ENCODE measurements around the gene ZC2HC1C.

The ZC2HC1C gene

GRCh38 chr14:75046275-75046674, 23.2 kb upstream of the ZC2HC1C start:
- H3K9me3 ChIP-seq (ENCODE audit: control extremely low read depth in 1 of 5, control insufficient read depth in 4 of 5, insufficient read depth in 2 of 5, low read depth in 1 of 5, low read length in 4 of 5) = no peaks in the 10 kb centered on the region
- H3K4me3 ChIP-seq (ENCODE audit: control insufficient read depth in 1 of 7, extremely low read depth in 1 of 7, insufficient read depth in 4 of 7, low read depth in 2 of 7, low read length in 6 of 7) = no peak overlapping the region
- peaks cover 4 to 14% (median 12%) of the 10 kb centered on the region in 4 experiments for H3K36me3 ChIP-seq (ENCODE audit: control insufficient read depth in 4 of 4, insufficient read depth in 4 of 4, low read length in 3 of 4)
- 90% methylated on average over 4 of the region's 5 CpGs for WGBS (ENCODE audit: insufficient coverage)
- POLR2A ChIA-PET = no interaction called here
- DNase-seq = no peak
- CTCF ChIA-PET = interaction anchor here (1.0 to 1.7 kb wide), 2 partner anchors 16 to 43 kb away, joined by 3 to 4 read pairs; partner anchors contain the start of gene EIF2B2
- H3K27ac ChIP-seq (ENCODE audit: insufficient read depth in 1 of 2, low read depth in 1 of 2, low read length in 2 of 2, poor library complexity in 1 of 2, severe bottlenecking in 2 of 2) = no peak overlapping the region
- no peaks in the 10 kb centered on the region for H3K27me3 ChIP-seq (replicated peaks in 2 of 5; ENCODE audit: control insufficient read depth in 4 of 5, insufficient read depth in 5 of 5, low read length in 4 of 5)
- peaks cover 6 to 36% (median 16%) of the 10 kb centered on the region in 4 experiments for H3K4me1 ChIP-seq (ENCODE audit: control extremely low read depth in 1 of 4, control insufficient read depth in 4 of 4, insufficient read depth in 4 of 4, low read length in 3 of 4)

GRCh38 chr14:75046899-75047298, 22.5 kb upstream of the ZC2HC1C start:
- POLR2A ChIA-PET = no interaction called here

GRCh38 chr14:75047506-75047905, 21.9 kb upstream of the ZC2HC1C start:
- Histone ChIP-seq H3K4me3 (ENCODE audit: control insufficient read depth in 1 of 7, extremely low read depth in 1 of 7, insufficient read depth in 4 of 7, low read depth in 2 of 7, low read length in 6 of 7) (no peak overlapping the region), H3K9me3 (ENCODE audit: control extremely low read depth in 1 of 5, control insufficient read depth in 4 of 5, insufficient read depth in 2 of 5, low read depth in 1 of 5, low read length in 4 of 5) (no peaks in the 10 kb centered on the region), H3K36me3 (ENCODE audit: control insufficient read depth in 4 of 4, insufficient read depth in 4 of 4, low read length in 3 of 4) (peaks cover 0 to 10% (median 2%) of the 10 kb centered on the region in 4 experiments), H3K27me3 (replicated peaks in 2 of 5; ENCODE audit: control insufficient read depth in 4 of 5, insufficient read depth in 5 of 5, low read length in 4 of 5) (no peaks in the 10 kb centered on the region), H3K27ac (ENCODE audit: insufficient read depth in 1 of 2, low read depth in 1 of 2, low read length in 2 of 2, poor library complexity in 1 of 2, severe bottlenecking in 2 of 2) (no peak overlapping the region), H3K4me1 (ENCODE audit: control extremely low read depth in 1 of 4, control insufficient read depth in 4 of 4, insufficient read depth in 4 of 4, low read length in 3 of 4) (peaks cover 6 to 39% (median 17%) of the 10 kb centered on the region in 4 experiments)
- CTCF ChIA-PET = no interaction called here
- no peak for DNase-seq
- 75% methylated on average over 1 of the region's 4 CpGs for WGBS (ENCODE audit: insufficient coverage)
- POLR2A ChIA-PET = no interaction called here

More at GRCh38 chr14:75046899-75047298, 22.5 kb upstream of the ZC2HC1C start:
- CTCF ChIA-PET = interaction anchor here (1.0 kb wide), 1 partner anchor 16 kb away, joined by 3 read pairs; no protein-coding TSS in a partner anchor
- Histone ChIP-seq H3K36me3 (ENCODE audit: control insufficient read depth in 4 of 4, insufficient read depth in 4 of 4, low read length in 3 of 4) (peaks cover 0 to 10% (median 6%) of the 10 kb centered on the region in 4 experiments), H3K27ac (ENCODE audit: insufficient read depth in 1 of 2, low read depth in 1 of 2, low read length in 2 of 2, poor library complexity in 1 of 2, severe bottlenecking in 2 of 2) (no peak overlapping the region), H3K27me3 (replicated peaks in 2 of 5; ENCODE audit: control insufficient read depth in 4 of 5, insufficient read depth in 5 of 5, low read length in 4 of 5) (no peaks in the 10 kb centered on the region), H3K9me3 (ENCODE audit: control extremely low read depth in 1 of 5, control insufficient read depth in 4 of 5, insufficient read depth in 2 of 5, low read depth in 1 of 5, low read length in 4 of 5) (no peaks in the 10 kb centered on the region), H3K4me3 (ENCODE audit: control insufficient read depth in 1 of 7, extremely low read depth in 1 of 7, insufficient read depth in 4 of 7, low read depth in 2 of 7, low read length in 6 of 7) (no peak overlapping the region), H3K4me1 (ENCODE audit: control extremely low read depth in 1 of 4, control insufficient read depth in 4 of 4, insufficient read depth in 4 of 4, low read length in 3 of 4) (peaks cover 6 to 39% (median 17%) of the 10 kb centered on the region in 4 experiments)
- WGBS (ENCODE audit: insufficient coverage) = 100% methylated on average over 2 of the region's 3 CpGs
- DNase-seq = no peak

GRCh38 chr14:75048101-75048500, 21.3 kb upstream of the ZC2HC1C start:
- peaks cover 6 to 40% (median 17%) of the 10 kb centered on the region in 4 experiments for H3K4me1 ChIP-seq (ENCODE audit: control extremely low read depth in 1 of 4, control insufficient read depth in 4 of 4, insufficient read depth in 4 of 4, low read length in 3 of 4)
- no peaks in the 10 kb centered on the region for H3K27me3 ChIP-seq (replicated peaks in 2 of 5; ENCODE audit: control insufficient read depth in 4 of 5, insufficient read depth in 5 of 5, low read length in 4 of 5)
- ChIA-PET POLR2A (no interaction called here), CTCF (interaction anchor here (1.5 to 2.3 kb wide), 5 partner anchors 15 to 187 kb away, joined by 4 to 7 read pairs (median 6); partner anchors contain the start of gene ACYP1)
- peaks cover 0 to 10% (median 2%) of the 10 kb centered on the region in 4 experiments for H3K36me3 ChIP-seq (ENCODE audit: control insufficient read depth in 4 of 4, insufficient read depth in 4 of 4, low read length in 3 of 4)
- 100% methylated on average over 2 of the region's 2 CpGs for WGBS (ENCODE audit: insufficient coverage)
- H3K9me3 ChIP-seq (ENCODE audit: control extremely low read depth in 1 of 5, control insufficient read depth in 4 of 5, insufficient read depth in 2 of 5, low read depth in 1 of 5, low read length in 4 of 5) = no peaks in the 10 kb centered on the region
- H3K4me3 ChIP-seq (ENCODE audit: control insufficient read depth in 1 of 7, extremely low read depth in 1 of 7, insufficient read depth in 4 of 7, low read depth in 2 of 7, low read length in 6 of 7) = no peak overlapping the region
- DNase-seq = no peak
- no peak overlapping the region for H3K27ac ChIP-seq (ENCODE audit: insufficient read depth in 1 of 2, low read depth in 1 of 2, low read length in 2 of 2, poor library complexity in 1 of 2, severe bottlenecking in 2 of 2)

- whole genome bisulfite sequencing (ENCODE audit: insufficient coverage) = 98% methylated on average over 5 of the region's 5 CpGs
Observed at GRCh38 chr14:75049136-75049535, 20.3 kb upstream of the ZC2HC1C start.

GRCh38 chr14:75049731-75050201, 19.7 kb upstream of the ZC2HC1C start:
- peaks cover 0 to 8% (median 2%) of the 10 kb centered on the region in 4 experiments for H3K36me3 ChIP-seq (ENCODE audit: control insufficient read depth in 4 of 4, insufficient read depth in 4 of 4, low read length in 3 of 4)
- H3K4me3 ChIP-seq (ENCODE audit: control insufficient read depth in 1 of 7, extremely low read depth in 1 of 7, insufficient read depth in 4 of 7, low read depth in 2 of 7, low read length in 6 of 7) = no peak overlapping the region
- no peaks in the 10 kb centered on the region for H3K9me3 ChIP-seq (ENCODE audit: control extremely low read depth in 1 of 5, control insufficient read depth in 4 of 5, insufficient read depth in 2 of 5, low read depth in 1 of 5, low read length in 4 of 5)
- POLR2A ChIA-PET = no interaction called here
- H3K27me3 ChIP-seq (replicated peaks in 2 of 5; ENCODE audit: control insufficient read depth in 4 of 5, insufficient read depth in 5 of 5, low read length in 4 of 5) = no peaks in the 10 kb centered on the region
- CTCF ChIA-PET = interaction anchor here (1.4 to 2.3 kb wide), 4 partner anchors 22 to 188 kb away, joined by 4 to 7 read pairs (median 6); no protein-coding TSS in a partner anchor
- peaks cover 4 to 26% (median 18%) of the 10 kb centered on the region in 4 experiments for H3K4me1 ChIP-seq (ENCODE audit: control extremely low read depth in 1 of 4, control insufficient read depth in 4 of 4, insufficient read depth in 4 of 4, low read length in 3 of 4)
- 100% methylated on average over 1 of the region's 3 CpGs for WGBS (ENCODE audit: insufficient coverage)
- no peak for DNase-seq
- H3K27ac ChIP-seq (ENCODE audit: insufficient read depth in 1 of 2, low read depth in 1 of 2, low read length in 2 of 2, poor library complexity in 1 of 2, severe bottlenecking in 2 of 2) = no peak overlapping the region

More at GRCh38 chr14:75049136-75049535, 20.3 kb upstream of the ZC2HC1C start:
- POLR2A ChIA-PET = no interaction called here
- H3K4me3 ChIP-seq (ENCODE audit: control insufficient read depth in 1 of 7, extremely low read depth in 1 of 7, insufficient read depth in 4 of 7, low read depth in 2 of 7, low read length in 6 of 7) = no peak overlapping the region
- H3K9me3 ChIP-seq (ENCODE audit: control extremely low read depth in 1 of 5, control insufficient read depth in 4 of 5, insufficient read depth in 2 of 5, low read depth in 1 of 5, low read length in 4 of 5) = no peaks in the 10 kb centered on the region
- no peak for DNase-seq
- peaks cover 5 to 33% (median 20%) of the 10 kb centered on the region in 4 experiments for H3K4me1 ChIP-seq (ENCODE audit: control extremely low read depth in 1 of 4, control insufficient read depth in 4 of 4, insufficient read depth in 4 of 4, low read length in 3 of 4)
- H3K27me3 ChIP-seq (replicated peaks in 2 of 5; ENCODE audit: control insufficient read depth in 4 of 5, insufficient read depth in 5 of 5, low read length in 4 of 5) = no peaks in the 10 kb centered on the region
- CTCF ChIA-PET = interaction anchor here (1.4 to 2.3 kb wide), 6 partner anchors 14 to 188 kb away, joined by 4 to 7 read pairs (median 6); partner anchors contain the start of gene ACYP1
- H3K27ac ChIP-seq (ENCODE audit: insufficient read depth in 1 of 2, low read depth in 1 of 2, low read length in 2 of 2, poor library complexity in 1 of 2, severe bottlenecking in 2 of 2) = no peak overlapping the region
- peaks cover 0 to 8% (median 2%) of the 10 kb centered on the region in 4 experiments for H3K36me3 ChIP-seq (ENCODE audit: control insufficient read depth in 4 of 4, insufficient read depth in 4 of 4, low read length in 3 of 4)

GRCh38 chr14:75050852-75051555, 18.4 kb upstream of the ZC2HC1C start, which contains the start of gene MLH3:
MLH3 (minus strand) TSS chr14:75051467; CDS start chr14:75049655, 1,812 bp downstream.
- H3K9me3 ChIP-seq (ENCODE audit: control extremely low read depth in 1 of 5, control insufficient read depth in 4 of 5, insufficient read depth in 2 of 5, low read depth in 1 of 5, low read length in 4 of 5) = no peaks in the 10 kb centered on the region
- no peaks in the 10 kb centered on the region for H3K27me3 ChIP-seq (replicated peaks in 2 of 5; ENCODE audit: control insufficient read depth in 4 of 5, insufficient read depth in 5 of 5, low read length in 4 of 5)
- CTCF ChIA-PET = interaction anchor here (1.0 to 1.7 kb wide), 4 partner anchors 12 to 117 kb away, joined by 3 to 4 read pairs (median 3); no protein-coding TSS in a partner anchor
- H3K4me3 ChIP-seq (ENCODE audit: control insufficient read depth in 1 of 7, extremely low read depth in 1 of 7, insufficient read depth in 4 of 7, low read depth in 2 of 7, low read length in 6 of 7) = peak within 1 kb of the TSS; percentile 57 to 86 (median 70)
- peak; percentile 80 to 84 (median 83) for DNase-seq
- peaks cover 4 to 21% (median 11%) of the 10 kb centered on the region in 4 experiments for H3K4me1 ChIP-seq (ENCODE audit: control extremely low read depth in 1 of 4, control insufficient read depth in 4 of 4, insufficient read depth in 4 of 4, low read length in 3 of 4)
- H3K27ac ChIP-seq (ENCODE audit: insufficient read depth in 1 of 2, low read depth in 1 of 2, low read length in 2 of 2, poor library complexity in 1 of 2, severe bottlenecking in 2 of 2) = peak within 1 kb of the TSS; percentile 44 to 86
- POLR2A ChIA-PET = interaction anchor here (0.6 kb wide), 1 partner anchor 251 kb away, joined by 3 read pairs; no protein-coding TSS in a partner anchor
- H3K36me3 ChIP-seq (ENCODE audit: control insufficient read depth in 4 of 4, insufficient read depth in 4 of 4, low read length in 3 of 4) = peaks cover 0 to 8% (median 2%) of the 10 kb centered on the region in 4 experiments
- whole genome bisulfite sequencing (ENCODE audit: insufficient coverage) = under 1% methylated on average over 58 of the region's 59 CpGs

Data from common myeloid progenitor, CD34-positive (primary cell).